HUES64 (cell line): ENCODE measurements around the gene IL9R.
"Not testable (repeated sequence)": the region's sequence is repeated elsewhere in the genome, so short reads cannot be mapped to it uniquely, and the experiment has no call there.

Experiments used
- H3K27ac ChIP-seq: 2 replicates; pipeline ENCODE4 v1.7.0; 2013; ENCODE audit warnings: low read depth, low read length, inconsistent platforms
- H3K27me3 ChIP-seq: 2 replicates; pipeline ENCODE4 v1.6.1; 2013; ENCODE audit warnings: mild to moderate bottlenecking, low read length; ENCODE audit not compliant: insufficient read depth
- H3K36me3 ChIP-seq: 2 replicates; pipeline ENCODE4 v1.6.1; 2013; ENCODE audit warnings: mild to moderate bottlenecking, low read length; ENCODE audit not compliant: insufficient read depth
- H3K4me1 ChIP-seq: 2 replicates; pipeline ENCODE4 v1.6.1; 2013; ENCODE audit warnings: mild to moderate bottlenecking, low read length, moderate library complexity; ENCODE audit not compliant: insufficient read depth
- H3K4me3 ChIP-seq: 2 replicates; pipeline ENCODE4 v1.5.1; 2013; ENCODE audit warnings: mild to moderate bottlenecking, low read length, moderate library complexity
- H3K9ac ChIP-seq: 2 replicates; pipeline ENCODE4 v1.6.1; 2013; ENCODE audit warnings: mild to moderate bottlenecking, low read depth, low read length
- H3K9me3 ChIP-seq: 2 replicates; pipeline ENCODE4 v1.6.1; 2013; ENCODE audit warnings: low read depth, low read length; ENCODE audit not compliant: insufficient read depth
- WGBS: fragments of 150-250, 120-280 bp; methylation state at CpG from one replicate; pipeline ENCODE4 v1.1.7; 2013; ENCODE audit warnings: missing lambda C conversion rate; 5-methylcytosine and 5-hydroxymethylcytosine counted together

The IL9R gene

GRCh38 chrX:155967653-155968325, 29.7 kb upstream of the IL9R start:
- Histone ChIP-seq H3K9me3 (peaks cover 56% of the 10 kb centered on the region), H3K4me1 (no peaks in the 10 kb centered on the region), H3K27me3 (no peaks in the 10 kb centered on the region), H3K36me3 (no peaks in the 10 kb centered on the region), H3K27ac (no peak overlapping the region), H3K9ac (no peak overlapping the region), H3K4me3 (no peak overlapping the region)
- 90% methylated on average over 3 of the region's 3 CpGs for WGBS

GRCh38 chrX:155968326-155968661, 29.2 kb upstream of the IL9R start:
- peaks cover 51% of the 10 kb centered on the region for H3K9me3 ChIP-seq
- H3K27ac ChIP-seq = no peak overlapping the region
- H3K4me1 ChIP-seq = no peaks in the 10 kb centered on the region
- no peak overlapping the region for H3K4me3 ChIP-seq
- H3K9ac ChIP-seq = no peak overlapping the region
- no peaks in the 10 kb centered on the region for H3K36me3 ChIP-seq
- WGBS = 65% methylated on average over 1 of the region's 1 CpG
- H3K27me3 ChIP-seq = no peaks in the 10 kb centered on the region

GRCh38 chrX:155968791-155969190, 28.7 kb upstream of the IL9R start:
- no peak overlapping the region for H3K9ac ChIP-seq
- 50% methylated on average over 5 of the region's 5 CpGs for WGBS
- H3K36me3 ChIP-seq = no peaks in the 10 kb centered on the region
- H3K4me1 ChIP-seq = no peaks in the 10 kb centered on the region
- no peak overlapping the region for H3K27ac ChIP-seq
- no peaks in the 10 kb centered on the region for H3K27me3 ChIP-seq
- no peak overlapping the region for H3K4me3 ChIP-seq
- peaks cover 47% of the 10 kb centered on the region for H3K9me3 ChIP-seq

- not testable (repeated sequence) for H3K27me3 ChIP-seq, H3K36me3 ChIP-seq, H3K4me1 ChIP-seq, H3K27ac ChIP-seq, H3K4me3 ChIP-seq, H3K9ac ChIP-seq
- no CpG with 5 or more reads among the region's 5 CpGs for WGBS
- H3K9me3 ChIP-seq = peaks cover 31% of the 10 kb centered on the region
These were observed 25.8 kb upstream of the IL9R start for GRCh38 chrX:155971658-155972057.

GRCh38 chrX:155972241-155972640, 25.3 kb upstream of the IL9R start:
- H3K9me3 ChIP-seq = peaks cover 26% of the 10 kb centered on the region
- H3K9ac ChIP-seq, H3K4me3 ChIP-seq, H3K27me3 ChIP-seq, H3K27ac ChIP-seq, H3K36me3 ChIP-seq, H3K4me1 ChIP-seq: not testable (repeated sequence)
- 82% methylated on average over 6 of the region's 7 CpGs for WGBS

- H3K27me3 ChIP-seq = no peaks in the 10 kb centered on the region
- H3K9me3 ChIP-seq = peaks cover 66% of the 10 kb centered on the region
- no peak overlapping the region for H3K9ac ChIP-seq
- H3K27ac ChIP-seq = no peak overlapping the region
- no peak overlapping the region for H3K4me3 ChIP-seq
- no peaks in the 10 kb centered on the region for H3K4me1 ChIP-seq
- WGBS = 76% methylated on average over 2 of the region's 2 CpGs
- no peaks in the 10 kb centered on the region for H3K36me3 ChIP-seq
These were observed 14.2 kb upstream of the IL9R start for GRCh38 chrX:155983326-155983725.

- H3K4me3 ChIP-seq = no peak overlapping the region
- H3K36me3 ChIP-seq = no peaks in the 10 kb centered on the region
- 72% methylated on average over 2 of the region's 2 CpGs for WGBS
- H3K4me1 ChIP-seq = no peaks in the 10 kb centered on the region
- no peak overlapping the region for H3K9ac ChIP-seq
- no peak overlapping the region for H3K27ac ChIP-seq
- H3K27me3 ChIP-seq = no peaks in the 10 kb centered on the region
- H3K9me3 ChIP-seq = peaks cover 79% of the 10 kb centered on the region
These were observed 12.3 kb upstream of the IL9R start for GRCh38 chrX:155985208-155985607.

- not testable (repeated sequence) for H3K9ac ChIP-seq, H3K27me3 ChIP-seq, H3K27ac ChIP-seq, H3K4me1 ChIP-seq, H3K4me3 ChIP-seq, H3K36me3 ChIP-seq
- H3K9me3 ChIP-seq = peaks cover 74% of the 10 kb centered on the region
- WGBS = 36% methylated on average over 2 of the region's 2 CpGs
These were observed 10.5 kb upstream of the IL9R start for GRCh38 chrX:155986995-155987394.

GRCh38 chrX:155988859-155989258, 8.6 kb upstream of the IL9R start:
- H3K4me1 ChIP-seq = no peaks in the 10 kb centered on the region
- H3K27ac ChIP-seq = no peak overlapping the region
- no peaks in the 10 kb centered on the region for H3K27me3 ChIP-seq
- H3K9ac ChIP-seq = no peak overlapping the region
- no peak overlapping the region for H3K4me3 ChIP-seq
- H3K36me3 ChIP-seq = no peaks in the 10 kb centered on the region
- peaks cover 76% of the 10 kb centered on the region for H3K9me3 ChIP-seq
- WGBS = 71% methylated on average over 4 of the region's 4 CpGs

- Histone ChIP-seq H3K4me1 (no peaks in the 10 kb centered on the region), H3K27me3 (no peaks in the 10 kb centered on the region), H3K27ac (no peak overlapping the region), H3K9me3 (peaks cover 77% of the 10 kb centered on the region), H3K4me3 (no peak overlapping the region), H3K9ac (no peak overlapping the region), H3K36me3 (no peaks in the 10 kb centered on the region)
- WGBS = 88% methylated on average over 1 of the region's 2 CpGs
These were observed 4.1 kb upstream of the IL9R start for GRCh38 chrX:155993421-155993820.

- no peaks in the 10 kb centered on the region for H3K36me3 ChIP-seq
- H3K4me3 ChIP-seq = no peak overlapping the region
- no peaks in the 10 kb centered on the region for H3K4me1 ChIP-seq
- H3K9me3 ChIP-seq = peaks cover 72% of the 10 kb centered on the region
- H3K9ac ChIP-seq = no peak overlapping the region
- no peak overlapping the region for H3K27ac ChIP-seq
- no peaks in the 10 kb centered on the region for H3K27me3 ChIP-seq
These were observed 2.1 kb upstream of the IL9R start for GRCh38 chrX:155995321-155995875.

GRCh38 chrX:155998116-155998515, 620 bp downstream of the IL9R start:
- Histone ChIP-seq H3K4me3 (no peak overlapping the region), H3K9ac (no peak overlapping the region)

More at GRCh38 chrX:155998116-155998515, 620 bp downstream of the IL9R start:
- Histone ChIP-seq H3K27me3 (no peaks in the 10 kb centered on the region), H3K27ac (no peak overlapping the region), H3K4me1 (no peaks in the 10 kb centered on the region), H3K9me3 (peaks cover 73% of the 10 kb centered on the region), H3K36me3 (no peaks in the 10 kb centered on the region)
- WGBS = 77% methylated on average over 1 of the region's 1 CpG
